Suprapubic skin (tissue), 4 donors: ENCODE measurements around the gene PTPRJ. TPM values are rescaled to one million over a fixed set of nuclear protein-coding genes. Genes with fewer than 3 reads are reported as not detected.

Experiments
- DNase-seq, 2 donors: peaks; one replicate each; pipeline ENCODE4 v3.0.0-alpha.2; 2019; ENCODE audit warnings: low spot score in 2 of 2
- H3K27ac ChIP-seq: fragments of 200-600 bp; sonication (generic); one replicate; pipeline ENCODE4 v1.5.1; 2019
- H3K27me3 ChIP-seq: fragments of 200-600 bp; sonication (generic); one replicate; pipeline ENCODE4 v1.5.1; 2019
- H3K36me3 ChIP-seq: fragments of 200-600 bp; sonication (generic); one replicate; pipeline ENCODE4 v1.5.1; 2019
- H3K4me1 ChIP-seq: fragments of 200-600 bp; sonication (generic); one replicate; pipeline ENCODE4 v1.5.1; 2019
- H3K4me3 ChIP-seq: fragments of 200-600 bp; sonication (generic); one replicate; pipeline ENCODE4 v1.5.1; 2019; ENCODE audit warnings: mild to moderate bottlenecking
- H3K9me3 ChIP-seq: fragments of 200-600 bp; sonication (generic); one replicate; pipeline ENCODE4 v1.5.1; 2019
- CTCF ChIP-seq, 2 donors: fragments of 200-600 bp in 1 of 2; fragments of 450-650 bp in 1 of 2; sonication (generic) in 1 of 2; IDR thresholded peaks; one replicate each; pipeline ENCODE4 v1.5.1; 2016 to 2019; ENCODE audit warnings: antibody characterized with exemption in 2 of 2, mild to moderate bottlenecking in 1 of 2, moderate library complexity in 1 of 2
- EP300 ChIP-seq: sonication (generic); formaldehyde crosslinking; IDR thresholded peaks from one replicate; pipeline ENCODE4 v1.6.1; 2017; ENCODE audit warnings: antibody characterized with exemption
- POLR2A ChIP-seq, 2 donors: fragments of 450-650 bp; IDR thresholded peaks; one replicate each; pipeline ENCODE4 v1.6.1; 2017; ENCODE audit warnings: antibody characterized with exemption in 2 of 2, mild to moderate bottlenecking in 2 of 2, moderate library complexity in 2 of 2
- POLR2AphosphoS5 ChIP-seq, 3 donors: sonication (generic); formaldehyde crosslinking; IDR thresholded peaks; one replicate each; pipeline ENCODE4 v1.6.1; 2017; ENCODE audit warnings: antibody characterized with exemption in 3 of 3
- WGBS: methylation state at CpG from one replicate; pipeline ENCODE4 v1.1.5; 2018; 5-methylcytosine and 5-hydroxymethylcytosine counted together
- total RNA-seq, 4 donors: library from RNA; depleted of rRNA; stranded (reverse); fragments of >200 nt; gene quantifications; one replicate each; pipeline ENCODE4 v1.1.0, GENCODE V29; 2016

The PTPRJ gene
- total RNA-seq, 4 donors from 2014 or later = 4.0 to 15.5 (median 13.1) TPM

DNA sequence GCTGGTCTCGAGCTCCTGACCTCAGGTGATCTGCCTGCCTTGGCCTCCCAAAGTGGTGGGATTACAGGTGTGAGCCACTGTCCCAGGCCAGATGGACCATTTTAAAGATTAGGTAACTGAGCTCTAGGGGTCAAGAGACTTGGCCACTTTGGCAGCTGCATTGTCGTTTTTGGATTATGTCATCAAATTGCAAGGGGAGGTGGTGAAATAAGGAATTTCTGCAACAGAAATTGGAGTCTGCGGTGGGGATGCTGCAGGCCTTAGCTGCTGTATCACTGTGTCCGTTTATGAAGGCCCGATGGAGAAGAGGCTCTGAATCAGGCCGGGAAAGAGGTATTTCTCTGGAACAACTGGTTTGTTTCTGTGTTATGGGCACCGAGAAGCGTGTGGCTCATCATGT is 34.6 kb downstream of the PTPRJ start:
- Histone ChIP-seq H3K36me3 (no peaks in the 10 kb centered on the region), H3K27ac (no peak overlapping the region), H3K4me3 (no peak overlapping the region), H3K4me1 (peaks cover 13% of the 10 kb centered on the region), H3K9me3 (no peaks in the 10 kb centered on the region), H3K27me3 (no peaks in the 10 kb centered on the region)
- DNase-seq = no peak
- no peak for TF ChIP-seq CTCF (IDR thresholded peaks at IDR 0.05)
- no peak for TF ChIP-seq EP300
- TF ChIP-seq POLR2A (IDR thresholded peaks at IDR 0.05) = no peak
- TF ChIP-seq POLR2AphosphoS5 (IDR thresholded peaks at IDR 0.05) = no peak
- 90% methylated on average over 8 of the region's 8 CpGs for WGBS

DNA sequence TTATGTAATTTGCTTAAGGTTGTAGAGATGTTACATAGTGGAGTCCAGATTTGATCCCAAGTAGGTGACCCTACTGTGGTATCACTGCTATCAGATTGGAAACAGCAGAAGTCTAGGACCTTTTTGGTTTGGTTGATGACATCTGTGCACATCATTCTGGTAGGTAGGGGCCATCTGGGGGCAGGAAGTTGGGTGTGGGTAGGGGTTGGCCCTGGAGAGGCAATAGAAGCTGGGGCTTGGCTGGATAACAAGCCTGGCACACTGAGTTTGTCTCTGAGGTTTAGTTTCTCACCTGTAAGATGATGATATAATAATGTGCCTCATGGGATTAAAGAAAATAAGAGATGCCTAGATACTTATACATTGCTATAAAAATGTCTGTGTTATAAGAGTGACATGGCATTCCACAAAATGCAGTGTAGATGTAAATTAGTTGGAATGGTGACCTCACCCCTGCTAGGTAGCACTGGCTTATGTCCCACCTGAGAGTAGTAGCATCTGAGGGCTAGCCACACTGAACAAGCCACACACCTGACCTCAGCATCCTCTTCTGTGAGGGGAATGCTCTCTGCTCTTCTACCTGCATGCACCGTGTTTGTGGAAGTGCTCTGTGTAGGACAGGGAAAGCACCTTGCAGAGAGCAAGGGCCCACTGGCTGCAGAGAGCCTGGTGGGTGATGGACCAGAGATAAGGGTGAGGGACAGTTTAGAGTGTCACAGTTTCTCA is 36.9 kb downstream of the PTPRJ start:
- no peaks in the 10 kb centered on the region for H3K9me3 ChIP-seq
- H3K36me3 ChIP-seq = no peaks in the 10 kb centered on the region
- no peaks in the 10 kb centered on the region for H3K27me3 ChIP-seq
- no peak for DNase-seq
- no peak overlapping the region for H3K27ac ChIP-seq
- H3K4me3 ChIP-seq = no peak overlapping the region
- TF ChIP-seq EP300 (no peak), CTCF (IDR thresholded peaks at IDR 0.05) (no peak), POLR2AphosphoS5 (IDR thresholded peaks at IDR 0.05) (no peak), POLR2A (IDR thresholded peaks at IDR 0.05) (no peak)
- H3K4me1 ChIP-seq = peaks cover 13% of the 10 kb centered on the region
- 22% methylated on average over 1 of the region's 1 CpG for WGBS

DNA sequence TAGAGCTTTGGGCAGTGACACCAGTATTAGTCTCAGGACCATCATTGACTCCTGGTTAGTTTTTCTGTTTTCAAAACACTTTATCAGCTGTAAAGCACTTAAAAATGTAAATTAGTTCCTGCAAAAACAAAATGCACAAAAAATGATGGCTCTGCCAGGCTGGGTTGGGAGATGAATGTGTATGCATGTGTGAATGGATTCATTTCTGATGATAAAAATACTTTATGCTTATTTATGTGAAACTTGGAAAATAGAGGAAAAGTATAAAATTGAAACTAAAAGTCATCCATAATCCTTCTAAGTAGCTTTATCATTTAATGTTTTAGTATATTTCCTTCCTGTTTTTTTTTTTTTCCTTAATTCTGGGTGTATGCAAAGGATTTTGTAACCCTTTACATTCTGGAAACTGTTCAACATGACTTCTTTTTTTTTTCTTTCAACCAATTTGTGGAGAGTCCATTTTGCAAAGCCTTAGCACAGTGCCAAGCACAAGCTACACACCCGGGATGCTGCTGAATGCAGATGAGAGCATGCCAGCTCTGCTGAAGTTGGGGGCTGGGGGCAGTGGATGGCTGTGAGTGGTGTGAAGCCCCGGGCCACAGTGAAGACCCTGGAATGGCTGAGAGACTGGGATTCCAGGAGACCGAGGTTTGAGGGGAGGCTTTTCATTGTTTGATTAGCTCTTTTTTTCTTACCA is 37.6 kb downstream of the PTPRJ start:
- 41% methylated on average over 3 of the region's 3 CpGs for WGBS
- no peaks in the 10 kb centered on the region for H3K36me3 ChIP-seq
- no peak overlapping the region for H3K4me3 ChIP-seq
- no peak for DNase-seq
- no peaks in the 10 kb centered on the region for H3K27me3 ChIP-seq
- H3K27ac ChIP-seq = no peak overlapping the region
- no peaks in the 10 kb centered on the region for H3K9me3 ChIP-seq
- TF ChIP-seq POLR2AphosphoS5 (IDR thresholded peaks at IDR 0.05) (no peak), POLR2A (IDR thresholded peaks at IDR 0.05) (no peak)
- H3K4me1 ChIP-seq = peaks cover 13% of the 10 kb centered on the region

- H3K36me3 ChIP-seq = no peaks in the 10 kb centered on the region
- no peak overlapping the region for H3K27ac ChIP-seq
- H3K9me3 ChIP-seq = no peaks in the 10 kb centered on the region
- DNase-seq = no peak
- H3K4me1 ChIP-seq = peaks cover 7% of the 10 kb centered on the region
- no peaks in the 10 kb centered on the region for H3K27me3 ChIP-seq
- TF ChIP-seq POLR2AphosphoS5 (IDR thresholded peaks at IDR 0.05) = no peak
- TF ChIP-seq CTCF (IDR thresholded peaks at IDR 0.05) = no peak
- no peak for TF ChIP-seq POLR2A (IDR thresholded peaks at IDR 0.05)
- no peak for TF ChIP-seq EP300
- WGBS = 61% methylated on average over 14 of the region's 15 CpGs
- H3K4me3 ChIP-seq = no peak overlapping the region
Measured at GRCh38 chr11:48018528-48019216, 38.3 kb downstream of the PTPRJ start.

GRCh38 chr11:48019217-48019584 is 38.8 kb downstream of the PTPRJ start:
- Histone ChIP-seq H3K9me3 (no peaks in the 10 kb centered on the region), H3K36me3 (no peaks in the 10 kb centered on the region), H3K27me3 (no peaks in the 10 kb centered on the region), H3K4me3 (no peak overlapping the region), H3K27ac (no peak overlapping the region), H3K4me1 (peaks cover 7% of the 10 kb centered on the region)
- DNase-seq = no peak
- TF ChIP-seq POLR2AphosphoS5 (IDR thresholded peaks at IDR 0.05) (no peak), CTCF (IDR thresholded peaks at IDR 0.05) (no peak), EP300 (no peak), POLR2A (IDR thresholded peaks at IDR 0.05) (no peak)
- 80% methylated on average over 6 of the region's 6 CpGs for WGBS
